CD4-positive, alpha-beta T cell (primary cell): Measurements from ENCODE around the gene NECAP2. TPM values are rescaled to one million over a fixed set of nuclear protein-coding genes. Genes with fewer than 3 reads are reported as not detected.
"Not testable (repeated sequence)": the region's sequence is repeated elsewhere in the genome, so short reads cannot be mapped to it uniquely, and the experiment has no call there.

Source experiments
- ATAC-seq: fragments of 200-7000 bp; cut with Tn5 transposase; one replicate; pipeline ENCODE4 v1.10.0; 2022; ENCODE audit warnings: mild to moderate bottlenecking; ENCODE audit not compliant: poor library complexity
- CTCF ChIA-PET: fragments of 350-600 bp; sonication (Branson Sonifier 250); formaldehyde crosslinking; loops from one replicate; lab custom pipeline; 2021; ENCODE audit warnings: antibody characterized with exemption, inconsistent platforms; lab: Charles Lee
- POLR2A ChIA-PET: fragments of 350-600 bp; sonication (Branson Sonifier 250); formaldehyde crosslinking; loops from one replicate; lab custom pipeline; 2021; ENCODE audit warnings: antibody characterized with exemption, inconsistent platforms; lab: Charles Lee
- DNase-seq, 14 experiments: peaks; one replicate each; pipeline ENCODE4 v3.0.0-alpha.2; 2013 to 2020; ENCODE audit warnings: mixed read lengths in 2 of 14
- H3K27ac ChIP-seq, 2 donors: one replicate each; pipeline versions ENCODE4 v1.5.1 to v1.7.0; 2013; ENCODE audit warnings: low read length in 2 of 2, low read depth in 1 of 2, mild to moderate bottlenecking in 1 of 2
- H3K27me3 ChIP-seq, 2 experiments: 1 replicate in 1 of 2; 2 replicates in 1 of 2; pipeline versions ENCODE4 v1.6.1 to v1.7.0; 2013; ENCODE audit warnings: low read length in 2 of 2, control low read depth in 1 of 2, mild to moderate bottlenecking in 1 of 2, moderate library complexity in 1 of 2; ENCODE audit not compliant: insufficient read depth in 2 of 2, control insufficient read depth in 1 of 2
- H3K36me3 ChIP-seq: one replicate; pipeline ENCODE4 v1.6.1; 2013; ENCODE audit warnings: low read length, control low read depth; ENCODE audit not compliant: insufficient read depth
- H3K4me1 ChIP-seq: one replicate; pipeline ENCODE4 v1.6.1; 2013; ENCODE audit warnings: low read length, control low read depth; ENCODE audit not compliant: insufficient read depth
- H3K4me3 ChIP-seq: one replicate; pipeline ENCODE4 v1.5.1; 2013; ENCODE audit warnings: mild to moderate bottlenecking, low read length, moderate library complexity
- H3K9me3 ChIP-seq, 2 experiments: 1 replicate in 1 of 2; 2 replicates in 1 of 2; pipeline versions ENCODE4 v1.6.1 to v1.7.0; 2013; ENCODE audit warnings: low read length in 2 of 2, mild to moderate bottlenecking in 2 of 2, control low read depth in 1 of 2, moderate library complexity in 1 of 2; ENCODE audit not compliant: control insufficient read depth in 1 of 2, insufficient read depth in 1 of 2
- H3K27ac Mint-ChIP-seq: one replicate; pipeline ENCODE4 v1.8.0; 2020; ENCODE audit warnings: mixed read lengths
- H3K27me3 Mint-ChIP-seq: one replicate; pipeline ENCODE4 v1.8.0; 2021; ENCODE audit warnings: mixed read lengths
- H3K36me3 Mint-ChIP-seq: one replicate; pipeline ENCODE4 v1.8.0; 2021; ENCODE audit warnings: low read depth, mixed read lengths
- H3K4me1 Mint-ChIP-seq: one replicate; pipeline ENCODE4 v1.8.0; 2021; ENCODE audit warnings: low read depth, mixed read lengths
- H3K4me3 Mint-ChIP-seq: one replicate; pipeline ENCODE4 v1.8.0; 2020; ENCODE audit warnings: mild to moderate bottlenecking, mixed read lengths
- H3K9me3 Mint-ChIP-seq: one replicate; pipeline ENCODE4 v1.8.0; 2020; ENCODE audit warnings: mixed read lengths
- CTCF ChIP-seq: fragments of 200-600 bp; IDR thresholded peaks from one replicate; pipeline ENCODE4 v1.8.0; 2022; ENCODE audit warnings: antibody characterized with exemption, mild to moderate bottlenecking
- intact Hi-C, 2 experiments: fragments of 100-400 bp; cut with DNase I in 1 of 2; cut with micrococcal nuclease in 1 of 2; formaldehyde crosslinking; loops; one replicate each; pipeline versions ENCODE4 v1.15.1 to v1.9.0; 2023 to 2025; cut with DNase I, micrococcal nuclease
- total RNA-seq, 174 experiments: library from RNA in 2 of 174; stranded (reverse) in 2 of 174; gene quantifications; one replicate each; pipeline ENCODE4 v1.2.3 and lab custom pipeline; 2021 to 2026

Gene NECAP2
- total RNA-seq, 2 experiments from 2014 or later, result 65.8 to 66.0 TPM

GRCh38 chr1:16483639-16484500, 43.3 kb downstream of the NECAP2 start:
- H3K4me1 Mint-ChIP-seq, H3K27ac ChIP-seq, H3K9me3 ChIP-seq, H3K27me3 Mint-ChIP-seq, H3K4me3 ChIP-seq, CTCF ChIA-PET, H3K4me3 Mint-ChIP-seq, DNase-seq, H3K4me1 ChIP-seq, ATAC-seq, H3K9me3 Mint-ChIP-seq, H3K27ac Mint-ChIP-seq, H3K27me3 ChIP-seq, intact Hi-C loops: not testable (repeated sequence)
- H3K36me3 Mint-ChIP-seq, result peaks cover 47% of the 10 kb centered on the region
- peaks cover 33% of the 10 kb centered on the region for H3K36me3 ChIP-seq
- POLR2A ChIA-PET, result interaction anchor here (0.5 kb wide), 1 partner anchor 16 kb away, joined by 3 read pairs; no protein-coding TSS in a partner anchor

- DNase-seq, result no peak
- Mint-ChIP-seq H3K4me3 (no peak overlapping the region), H3K27ac (no peak overlapping the region), H3K4me1 (no peaks in the 10 kb centered on the region), H3K9me3 (no peaks in the 10 kb centered on the region), H3K27me3 (no peaks in the 10 kb centered on the region), H3K36me3 (peaks cover 53% of the 10 kb centered on the region)
- Histone ChIP-seq H3K9me3 (no peaks in the 10 kb centered on the region), H3K27ac (no peak overlapping the region), H3K27me3 (no peaks in the 10 kb centered on the region), H3K36me3 (peaks cover 34% of the 10 kb centered on the region), H3K4me1 (no peaks in the 10 kb centered on the region), H3K4me3 (no peak overlapping the region)
- intact Hi-C loops, result no loop called here
- TF ChIP-seq CTCF, result no peak
- ATAC-seq, result no peak
- ChIA-PET CTCF (no interaction called here), POLR2A (interaction anchor here (0.5 kb wide), 1 partner anchor 15 kb away, joined by 3 read pairs; no protein-coding TSS in a partner anchor)
Measured at GRCh38 chr1:16484501-16484835, 43.9 kb downstream of the NECAP2 start.

GRCh38 chr1:16484931-16485330, 44.4 kb downstream of the NECAP2 start:
- no peak overlapping the region for H3K27ac Mint-ChIP-seq
- H3K36me3 Mint-ChIP-seq, result peaks cover 53% of the 10 kb centered on the region
- H3K4me3 Mint-ChIP-seq, result no peak overlapping the region
- ATAC-seq, result no peak
- no peaks in the 10 kb centered on the region for H3K27me3 Mint-ChIP-seq
- CTCF ChIA-PET, result no interaction called here
- POLR2A ChIA-PET, result no interaction called here
- no peak for TF ChIP-seq CTCF
- no peaks in the 10 kb centered on the region for H3K27me3 ChIP-seq
- H3K27ac ChIP-seq, result no peak overlapping the region
- H3K36me3 ChIP-seq, result peaks cover 36% of the 10 kb centered on the region
- no peaks in the 10 kb centered on the region for H3K4me1 ChIP-seq
- no peak overlapping the region for H3K4me3 ChIP-seq
- intact Hi-C loops, result no loop called here
- no peaks in the 10 kb centered on the region for H3K9me3 Mint-ChIP-seq
- DNase-seq, result no peak
- H3K9me3 ChIP-seq, result no peaks in the 10 kb centered on the region
- no peaks in the 10 kb centered on the region for H3K4me1 Mint-ChIP-seq

- H3K4me3 Mint-ChIP-seq, H3K27me3 Mint-ChIP-seq, intact Hi-C loops, H3K4me1 Mint-ChIP-seq, DNase-seq, H3K27me3 ChIP-seq, H3K4me3 ChIP-seq, CTCF ChIA-PET, ATAC-seq, H3K4me1 ChIP-seq, H3K27ac ChIP-seq, H3K9me3 Mint-ChIP-seq, H3K9me3 ChIP-seq, H3K27ac Mint-ChIP-seq, POLR2A ChIA-PET: not testable (repeated sequence)
- peaks cover 43% of the 10 kb centered on the region for H3K36me3 Mint-ChIP-seq
- peaks cover 28% of the 10 kb centered on the region for H3K36me3 ChIP-seq
Measured at GRCh38 chr1:16486316-16486715, 45.8 kb downstream of the NECAP2 start.

GRCh38 chr1:16487011-16487410, 46.5 kb downstream of the NECAP2 start:
- DNase-seq, H3K9me3 Mint-ChIP-seq, H3K4me3 Mint-ChIP-seq, CTCF ChIA-PET, H3K4me3 ChIP-seq, H3K9me3 ChIP-seq, intact Hi-C loops, H3K27ac Mint-ChIP-seq, H3K4me1 Mint-ChIP-seq, ATAC-seq, H3K4me1 ChIP-seq, H3K27me3 Mint-ChIP-seq, H3K27ac ChIP-seq, H3K27me3 ChIP-seq: not testable (repeated sequence)
- POLR2A ChIA-PET, result interaction anchor here (0.7 kb wide), 1 partner anchor 418 kb away, joined by 3 read pairs; no protein-coding TSS in a partner anchor
- peaks cover 42% of the 10 kb centered on the region for H3K36me3 Mint-ChIP-seq
- peaks cover 28% of the 10 kb centered on the region for H3K36me3 ChIP-seq
